GM12891 (cell line): ENCODE data around the gene ZDHHC17.

ENCODE experiments used
- PAX5 ChIP-seq: IDR thresholded peaks from 2 replicates; pipeline ENCODE4 v1.6.1; 2011; ENCODE audit warnings: low read length, moderate library complexity, mild to moderate bottlenecking; ENCODE audit not compliant: insufficient read depth, severe bottlenecking
- POLR2A ChIP-seq: IDR thresholded peaks from 2 replicates; pipeline ENCODE4 v1.6.1; 2011; ENCODE audit warnings: low read depth, low read length, control low read depth
- POLR2AphosphoS5 ChIP-seq: IDR thresholded peaks from 2 replicates; pipeline ENCODE4 v1.6.1; 2011; ENCODE audit warnings: low read depth, low read length, control low read depth
- TAF1 ChIP-seq: IDR thresholded peaks from 2 replicates; pipeline ENCODE4 v1.6.1; 2011; ENCODE audit warnings: low read depth, low read length, control low read depth

DNA sequence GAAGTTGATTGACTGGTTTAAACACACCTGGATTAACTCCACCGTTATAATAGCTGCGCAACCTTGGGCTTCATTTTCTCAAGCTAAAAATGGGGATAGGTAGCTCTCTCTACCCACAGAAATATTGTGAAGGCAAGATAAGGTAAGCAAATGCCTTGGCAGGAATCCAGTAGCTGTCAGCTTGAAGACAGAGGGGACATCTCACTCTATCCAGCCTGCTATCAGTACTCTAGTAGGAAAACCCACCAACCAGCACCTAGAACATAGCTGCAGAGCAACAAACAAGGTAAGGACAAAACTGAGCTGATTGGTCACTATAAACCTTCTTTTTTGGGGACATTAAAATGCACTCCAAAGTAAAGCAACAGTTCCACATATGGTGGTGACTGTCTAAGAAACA lies 107.2 kb downstream of the ZDHHC17 start:
- TF ChIP-seq POLR2A (no peak), POLR2AphosphoS5 (no peak), PAX5 (no peak), TAF1 (no peak)
